ENCODE results near the gene KNOP1.

DNA sequence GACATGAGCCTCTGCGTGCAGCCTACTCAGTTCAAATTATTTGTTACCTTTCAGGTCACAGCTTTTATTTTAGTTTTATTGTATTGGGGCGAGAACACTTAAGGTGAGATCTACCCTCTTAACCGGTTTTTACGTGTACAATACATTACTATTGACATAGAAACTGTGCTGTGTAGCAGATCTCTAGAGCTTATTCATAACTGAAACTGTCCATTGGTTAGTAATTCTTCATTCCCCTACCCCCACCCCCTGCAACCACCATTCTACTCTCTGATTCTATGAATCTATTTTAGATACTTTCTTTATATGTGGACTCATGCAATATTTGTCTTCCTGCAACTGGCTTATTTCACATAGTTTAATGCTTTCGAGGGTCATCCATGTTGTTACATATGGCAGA is 43.5 kb downstream of the KNOP1 start:
- TF ChIP-seq, protein P1, sequence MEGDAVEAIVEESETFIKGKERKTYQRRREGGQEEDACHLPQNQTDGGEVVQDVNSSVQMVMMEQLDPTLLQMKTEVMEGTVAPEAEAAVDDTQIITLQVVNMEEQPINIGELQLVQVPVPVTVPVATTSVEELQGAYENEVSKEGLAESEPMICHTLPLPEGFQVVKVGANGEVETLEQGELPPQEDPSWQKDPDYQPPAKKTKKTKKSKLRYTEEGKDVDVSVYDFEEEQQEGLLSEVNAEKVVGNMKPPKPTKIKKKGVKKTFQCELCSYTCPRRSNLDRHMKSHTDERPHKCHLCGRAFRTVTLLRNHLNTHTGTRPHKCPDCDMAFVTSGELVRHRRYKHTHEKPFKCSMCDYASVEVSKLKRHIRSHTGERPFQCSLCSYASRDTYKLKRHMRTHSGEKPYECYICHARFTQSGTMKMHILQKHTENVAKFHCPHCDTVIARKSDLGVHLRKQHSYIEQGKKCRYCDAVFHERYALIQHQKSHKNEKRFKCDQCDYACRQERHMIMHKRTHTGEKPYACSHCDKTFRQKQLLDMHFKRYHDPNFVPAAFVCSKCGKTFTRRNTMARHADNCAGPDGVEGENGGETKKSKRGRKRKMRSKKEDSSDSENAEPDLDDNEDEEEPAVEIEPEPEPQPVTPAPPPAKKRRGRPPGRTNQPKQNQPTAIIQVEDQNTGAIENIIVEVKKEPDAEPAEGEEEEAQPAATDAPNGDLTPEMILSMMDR (IDR thresholded peaks at IDR 0.05; ENCODE audit: low read depth, low read length, poor library complexity, severe bottlenecking) = no peak
- TF ChIP-seq EZH2phosphoT487 (IDR thresholded peaks at IDR 0.05; ENCODE audit: borderline replicate concordance, low read length) = no peak

All from DOHH2 (cell line).